ENCODE data around the gene BTNL3. TPM values are rescaled to one million over a fixed set of nuclear protein-coding genes. Genes with fewer than 3 reads are reported as not detected.

Gene BTNL3
- not detected in 2 replicates for total RNA-seq (2014; rRNA removed; shearing (Covaris generic))
- polyA plus RNA-seq (2016; fragmentation: Nextera tagmentation; extraction: Ambion mirVana): 0.08 TPM in 1 of 2 replicates, not detected in the other
- long read RNA-seq: 0 reads

GRCh38 chr5:180988592-180988991 lies at the start of gene BTNL3:
BTNL3 (plus strand) TSS chr5:180988846; CDS start chr5:180989029, 183 bp downstream.
- no peaks in the 10 kb centered on the region for H3K4me1 ChIP-seq (ENCODE audit: insufficient read depth)
- H3K4me2 ChIP-seq: no peak within 1 kb of the TSS
- Mint-ChIP-seq H3K4me1 (no peaks in the 10 kb centered on the region), H3K27ac (no peak within 1 kb of the TSS), H3K27me3 (ENCODE audit: insufficient read depth, low read depth, poor library complexity) (no peaks in the 10 kb centered on the region), H3K4me3 (no peak within 1 kb of the TSS), H3K36me3 (ENCODE audit: low read depth) (no peaks in the 10 kb centered on the region), H3K9me3 (no peaks in the 10 kb centered on the region)
- no peaks in the 10 kb centered on the region for H4K20me1 ChIP-seq (replicated peaks; ENCODE audit: insufficient read depth)
- H3F3A ChIP-seq (replicated peaks; ENCODE audit: low read depth): no peaks in the 10 kb centered on the region
- H3K27me3 ChIP-seq (ENCODE audit: insufficient read depth): no peaks in the 10 kb centered on the region
- TF ChIP-seq CREB1 (CRISPR knock-in tag; IDR thresholded peaks at IDR 0.05; ENCODE audit: low read depth): no peak
- no peak for TF ChIP-seq CTCF (conservative IDR thresholded peaks at IDR 0.05; ENCODE audit: low read depth in 2 of 2)
- TF ChIP-seq ZNF331 (CRISPR knock-in tag; IDR thresholded peaks at IDR 0.05; ENCODE audit: low read depth): no peak
- no peak for TF ChIP-seq STAT1 (IDR thresholded peaks at IDR 0.05; ENCODE audit: unreplicated experiment)
- TF ChIP-seq EZH2 (IDR thresholded peaks at IDR 0.05; ENCODE audit: low read depth, unreplicated experiment): no peak
- no peaks in the 10 kb centered on the region for H3K9me2 ChIP-seq (ENCODE audit: insufficient read depth)
- H3K27ac ChIP-seq (ENCODE audit: low read depth): no peak within 1 kb of the TSS
- no peaks in the 10 kb centered on the region for H3K79me2 ChIP-seq (replicated peaks; ENCODE audit: insufficient read depth)
- H3K4me3 ChIP-seq: no peak within 1 kb of the TSS
- no peak for DNase-seq (ENCODE audit: low spot score)
- H2AFZ ChIP-seq: no peak within 1 kb of the TSS
- ATAC-seq: no peak
- H3K36me3 ChIP-seq (ENCODE audit: insufficient read depth): no peaks in the 10 kb centered on the region

GRCh38 chr5:180950291-180950949 lies 38.2 kb upstream of the BTNL3 start:
- H3K4me1 Mint-ChIP-seq: no peaks in the 10 kb centered on the region
- H3K27me3 Mint-ChIP-seq (ENCODE audit: insufficient read depth, low read depth, poor library complexity): no peaks in the 10 kb centered on the region
- Histone ChIP-seq H3K36me3 (ENCODE audit: insufficient read depth) (no peaks in the 10 kb centered on the region), H3K79me2 (replicated peaks; ENCODE audit: insufficient read depth) (no peaks in the 10 kb centered on the region), H2AFZ (no peak overlapping the region), H4K20me1 (replicated peaks; ENCODE audit: insufficient read depth) (no peaks in the 10 kb centered on the region), H3K4me2 (no peak overlapping the region), H3K4me1 (ENCODE audit: insufficient read depth) (no peaks in the 10 kb centered on the region), H3K27me3 (ENCODE audit: insufficient read depth) (no peaks in the 10 kb centered on the region), H3K27ac (ENCODE audit: low read depth) (no peak overlapping the region), H3K9me2 (ENCODE audit: insufficient read depth) (no peaks in the 10 kb centered on the region), H3F3A (replicated peaks; ENCODE audit: low read depth) (no peaks in the 10 kb centered on the region), H3K4me3 (no peak overlapping the region)
- no peaks in the 10 kb centered on the region for H3K36me3 Mint-ChIP-seq (ENCODE audit: low read depth)
- no peaks in the 10 kb centered on the region for H3K9me3 Mint-ChIP-seq
- H3K27ac Mint-ChIP-seq: no peak overlapping the region
- ATAC-seq (no peak), DNase-seq (ENCODE audit: low spot score) (no peak)
- no peak overlapping the region for H3K4me3 Mint-ChIP-seq
- no peak for TF ChIP-seq ETS1 (IDR thresholded peaks at IDR 0.05)
- no peak for TF ChIP-seq CREB1 (CRISPR knock-in tag; IDR thresholded peaks at IDR 0.05; ENCODE audit: low read depth)
- no peak for TF ChIP-seq POLR2AphosphoS5 (IDR thresholded peaks at IDR 0.05; ENCODE audit: low read depth)
- TF ChIP-seq STAT1 (IDR thresholded peaks at IDR 0.05; ENCODE audit: unreplicated experiment): no peak
- no peak for TF ChIP-seq JUNB (IDR thresholded peaks at IDR 0.05; ENCODE audit: unreplicated experiment)
- no peak for TF ChIP-seq NANOG (IDR thresholded peaks at IDR 0.05; ENCODE audit: borderline replicate concordance)
- TF ChIP-seq ZNF462 (CRISPR knock-in tag; IDR thresholded peaks at IDR 0.05): no peak

Measured in GM23338 (cell line).